Measurements from ENCODE around the gene MYBL2. TPM values are rescaled to one million over a fixed set of nuclear protein-coding genes. Genes with fewer than 3 reads are reported as not detected.

Gene MYBL2
- total and polyA plus RNA-seq, 2 experiments from 2014 or later, result 6.1 to 11.7 TPM

DNA sequence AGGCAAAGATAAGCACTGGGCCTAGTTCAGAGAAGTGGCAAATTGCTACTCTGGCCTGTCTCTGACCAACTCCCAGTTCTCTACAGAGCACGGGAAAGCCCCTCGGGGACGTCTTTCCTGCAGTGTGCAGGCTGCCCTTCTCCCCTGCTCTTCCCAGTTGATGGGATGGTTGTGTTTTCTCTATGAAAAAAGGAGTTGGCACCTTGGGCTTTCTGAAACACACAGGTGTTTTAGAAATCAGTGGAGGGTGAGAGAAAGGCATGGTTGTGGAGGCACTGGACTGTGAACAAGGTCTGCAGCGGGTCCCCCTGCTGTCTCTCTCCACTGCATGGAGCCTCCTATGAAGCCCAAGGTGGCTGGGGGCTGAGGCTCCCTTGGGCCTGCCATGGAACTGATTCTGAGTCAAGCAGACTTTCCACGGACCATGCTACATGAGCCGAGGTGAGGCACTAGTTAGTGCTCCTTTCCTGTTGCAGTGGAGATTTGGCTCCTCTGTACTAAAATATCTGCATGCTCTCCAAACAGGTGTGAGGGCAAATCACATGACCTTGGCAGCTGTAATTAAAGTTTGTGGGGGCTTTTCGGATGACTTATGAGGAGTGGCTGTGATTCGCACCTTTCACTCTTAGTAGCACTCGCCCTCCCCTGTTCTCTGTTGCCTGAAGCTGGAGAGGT lies 43.6 kb downstream of the MYBL2 start:
- H3K9ac ChIP-seq, result no peak overlapping the region
- no peak overlapping the region for H3K4me2 ChIP-seq (ENCODE audit: unreplicated experiment)
- H3K27ac ChIP-seq, result no peak overlapping the region
- H4K20me1 ChIP-seq (ENCODE audit: insufficient read depth), result no peaks in the 10 kb centered on the region
- H3K79me2 ChIP-seq (ENCODE audit: insufficient read depth), result no peaks in the 10 kb centered on the region
- WGBS, 2 experiments (ENCODE audit: low coverage in 1 of 2, low lambda C conversion rate in 2 of 2, missing lambda C conversion rate in 2 of 2), result 96 to 97% methylated on average over 9 of the region's 9 CpGs
- no peaks in the 10 kb centered on the region for H3K9me3 ChIP-seq (ENCODE audit: low read depth)
- no peak overlapping the region for H3K4me3 ChIP-seq
- in situ Hi-C loops (cut with MboI), result no loop called here
- H3K36me3 ChIP-seq (ENCODE audit: low read depth), result no peaks in the 10 kb centered on the region
- TF ChIP-seq EZH2 (IDR thresholded peaks at IDR 0.05; ENCODE audit: insufficient read depth, poor library complexity, severe bottlenecking) (no peak), EZH2phosphoT487 (IDR thresholded peaks at IDR 0.05; ENCODE audit: insufficient read depth, low read depth) (no peak)
- no peaks in the 10 kb centered on the region for H3K9me2 ChIP-seq (ENCODE audit: insufficient read depth)
- H3K4me1 ChIP-seq (ENCODE audit: insufficient read depth), result no peaks in the 10 kb centered on the region
- no peaks in the 10 kb centered on the region for H3K27me3 ChIP-seq (replicated peaks; ENCODE audit: insufficient read depth)
- H3F3A ChIP-seq (ENCODE audit: insufficient read depth), result no peaks in the 10 kb centered on the region
- DNase-seq, result no peak
- no peak overlapping the region for H2AFZ ChIP-seq

DNA sequence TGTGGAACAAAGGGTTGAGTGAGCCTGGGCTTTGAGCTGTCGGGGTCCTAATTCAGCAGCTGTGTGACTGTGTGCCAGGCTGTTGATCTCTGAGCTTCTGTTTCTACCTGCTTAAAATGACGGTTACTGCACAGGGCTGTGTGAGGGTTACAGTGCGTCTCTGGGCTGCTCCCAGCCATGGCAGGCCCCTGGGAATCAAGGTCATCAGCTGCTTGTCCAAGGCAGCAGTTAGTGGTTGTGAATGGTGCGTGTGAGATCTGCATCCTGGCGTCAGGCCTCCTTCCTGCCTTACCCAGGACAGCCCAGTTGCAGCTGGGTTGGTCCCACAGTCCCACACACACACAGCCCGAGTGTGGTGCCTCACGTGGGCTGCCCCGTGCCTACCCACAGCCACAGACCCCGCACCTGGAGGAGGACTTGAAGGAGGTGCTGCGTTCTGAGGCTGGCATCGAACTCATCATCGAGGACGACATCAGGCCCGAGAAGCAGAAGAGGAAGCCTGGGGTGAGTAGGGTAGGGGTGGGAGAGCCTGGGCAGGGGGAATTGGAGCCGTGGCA lies 44.3 kb downstream of the MYBL2 start:
- no peak for TF ChIP-seq EZH2phosphoT487 (IDR thresholded peaks at IDR 0.05; ENCODE audit: insufficient read depth, low read depth)
- no peak for TF ChIP-seq EZH2 (IDR thresholded peaks at IDR 0.05; ENCODE audit: insufficient read depth, poor library complexity, severe bottlenecking)
- WGBS, 2 experiments (ENCODE audit: low coverage in 1 of 2, low lambda C conversion rate in 2 of 2, missing lambda C conversion rate in 2 of 2), result 95 to 97% methylated on average over 14 to 15 of the region's 15 CpGs
- Histone ChIP-seq H3K9me2 (ENCODE audit: insufficient read depth) (no peaks in the 10 kb centered on the region), H3K9ac (no peak overlapping the region), H3K79me2 (ENCODE audit: insufficient read depth) (no peaks in the 10 kb centered on the region), H4K20me1 (ENCODE audit: insufficient read depth) (no peaks in the 10 kb centered on the region), H3K4me2 (ENCODE audit: unreplicated experiment) (no peak overlapping the region), H3K9me3 (ENCODE audit: low read depth) (no peaks in the 10 kb centered on the region), H3K4me1 (ENCODE audit: insufficient read depth) (no peaks in the 10 kb centered on the region), H3K27me3 (replicated peaks; ENCODE audit: insufficient read depth) (no peaks in the 10 kb centered on the region), H3K27ac (no peak overlapping the region), H3K4me3 (no peak overlapping the region), H3F3A (ENCODE audit: insufficient read depth) (no peaks in the 10 kb centered on the region), H2AFZ (no peak overlapping the region), H3K36me3 (ENCODE audit: low read depth) (no peaks in the 10 kb centered on the region)
- in situ Hi-C loops (cut with MboI), result no loop called here
- DNase-seq, result no peak

DNA sequence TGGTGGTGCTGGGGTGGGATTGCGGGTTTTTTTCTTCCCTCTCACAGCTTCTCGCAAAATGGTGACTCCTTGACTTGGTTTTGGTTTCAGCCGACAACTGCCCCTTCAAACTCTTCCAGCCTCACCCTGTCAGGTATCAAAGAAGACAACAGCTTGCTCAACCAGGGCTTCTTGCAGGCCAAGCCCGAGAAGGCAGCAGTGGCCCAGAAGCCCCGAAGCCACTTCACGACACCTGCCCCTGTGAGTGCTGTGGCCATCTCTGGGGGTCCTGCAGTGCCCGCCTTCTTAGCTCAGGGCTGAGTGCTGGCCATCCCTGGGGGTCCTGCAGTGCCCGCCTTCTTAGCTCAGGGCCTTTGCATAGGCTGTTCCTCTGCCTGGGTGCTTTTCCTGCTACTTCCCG lies 48.1 kb downstream of the MYBL2 start:
- H3K27me3 ChIP-seq (replicated peaks; ENCODE audit: insufficient read depth), result no peaks in the 10 kb centered on the region
- H3K9ac ChIP-seq, result no peak overlapping the region
- H4K20me1 ChIP-seq (ENCODE audit: insufficient read depth), result no peaks in the 10 kb centered on the region
- 96 to 97% methylated on average over 9 of the region's 9 CpGs for WGBS, 2 experiments (ENCODE audit: low coverage in 1 of 2, low lambda C conversion rate in 2 of 2, missing lambda C conversion rate in 2 of 2)
- no peak for DNase-seq
- no peaks in the 10 kb centered on the region for H3K9me3 ChIP-seq (ENCODE audit: low read depth)
- no peaks in the 10 kb centered on the region for H3K36me3 ChIP-seq (ENCODE audit: low read depth)
- no peak overlapping the region for H3K4me2 ChIP-seq (ENCODE audit: unreplicated experiment)
- TF ChIP-seq EZH2 (IDR thresholded peaks at IDR 0.05; ENCODE audit: insufficient read depth, poor library complexity, severe bottlenecking) (no peak), EZH2phosphoT487 (IDR thresholded peaks at IDR 0.05; ENCODE audit: insufficient read depth, low read depth) (no peak)
- no peak overlapping the region for H2AFZ ChIP-seq
- no peaks in the 10 kb centered on the region for H3K9me2 ChIP-seq (ENCODE audit: insufficient read depth)
- H3K27ac ChIP-seq, result no peak overlapping the region
- H3K4me3 ChIP-seq, result no peak overlapping the region
- no peaks in the 10 kb centered on the region for H3K79me2 ChIP-seq (ENCODE audit: insufficient read depth)
- H3K4me1 ChIP-seq (ENCODE audit: insufficient read depth), result no peaks in the 10 kb centered on the region
- no peaks in the 10 kb centered on the region for H3F3A ChIP-seq (ENCODE audit: insufficient read depth)
- in situ Hi-C loops (cut with MboI), result no loop called here

DNA sequence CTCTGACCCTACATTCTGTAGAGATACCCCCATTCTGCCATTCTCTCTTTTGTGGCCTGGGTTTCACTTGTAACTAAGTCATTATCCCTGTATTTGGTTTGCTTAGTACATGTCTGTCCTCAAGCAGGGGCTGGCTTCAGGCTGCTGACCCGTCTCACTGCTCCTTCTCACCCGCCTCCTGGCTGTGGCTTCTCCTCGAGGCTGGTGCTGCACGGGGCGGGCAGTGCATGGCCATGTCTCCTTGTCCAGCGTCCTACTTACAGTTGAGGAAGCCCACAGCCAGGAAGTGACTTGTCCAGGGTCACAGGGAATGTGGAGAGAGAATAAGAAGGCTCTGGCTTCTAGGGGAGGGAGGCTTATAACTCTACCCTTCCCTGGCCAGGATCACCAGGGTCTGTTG lies 48.6 kb downstream of the MYBL2 start:
- Histone ChIP-seq H3K9me2 (ENCODE audit: insufficient read depth) (no peaks in the 10 kb centered on the region), H3K4me1 (ENCODE audit: insufficient read depth) (no peaks in the 10 kb centered on the region), H3K4me3 (no peak overlapping the region), H3K27ac (no peak overlapping the region), H3K4me2 (ENCODE audit: unreplicated experiment) (no peak overlapping the region), H4K20me1 (ENCODE audit: insufficient read depth) (no peaks in the 10 kb centered on the region), H3F3A (ENCODE audit: insufficient read depth) (no peaks in the 10 kb centered on the region), H3K79me2 (ENCODE audit: insufficient read depth) (no peaks in the 10 kb centered on the region), H3K9me3 (ENCODE audit: low read depth) (no peaks in the 10 kb centered on the region), H3K36me3 (ENCODE audit: low read depth) (no peaks in the 10 kb centered on the region), H3K9ac (no peak overlapping the region), H3K27me3 (replicated peaks; ENCODE audit: insufficient read depth) (no peaks in the 10 kb centered on the region), H2AFZ (no peak overlapping the region)
- DNase-seq, result no peak
- in situ Hi-C loops (cut with MboI), result no loop called here
- no peak for TF ChIP-seq EZH2 (IDR thresholded peaks at IDR 0.05; ENCODE audit: insufficient read depth, poor library complexity, severe bottlenecking)
- WGBS, 2 experiments (ENCODE audit: low coverage in 1 of 2, low lambda C conversion rate in 2 of 2, missing lambda C conversion rate in 2 of 2), result 89 to 94% methylated on average over 6 of the region's 6 CpGs

All from GM23248 (cell line).